Measurements from ENCODE around the gene GRK4.

Gene GRK4

DNA sequence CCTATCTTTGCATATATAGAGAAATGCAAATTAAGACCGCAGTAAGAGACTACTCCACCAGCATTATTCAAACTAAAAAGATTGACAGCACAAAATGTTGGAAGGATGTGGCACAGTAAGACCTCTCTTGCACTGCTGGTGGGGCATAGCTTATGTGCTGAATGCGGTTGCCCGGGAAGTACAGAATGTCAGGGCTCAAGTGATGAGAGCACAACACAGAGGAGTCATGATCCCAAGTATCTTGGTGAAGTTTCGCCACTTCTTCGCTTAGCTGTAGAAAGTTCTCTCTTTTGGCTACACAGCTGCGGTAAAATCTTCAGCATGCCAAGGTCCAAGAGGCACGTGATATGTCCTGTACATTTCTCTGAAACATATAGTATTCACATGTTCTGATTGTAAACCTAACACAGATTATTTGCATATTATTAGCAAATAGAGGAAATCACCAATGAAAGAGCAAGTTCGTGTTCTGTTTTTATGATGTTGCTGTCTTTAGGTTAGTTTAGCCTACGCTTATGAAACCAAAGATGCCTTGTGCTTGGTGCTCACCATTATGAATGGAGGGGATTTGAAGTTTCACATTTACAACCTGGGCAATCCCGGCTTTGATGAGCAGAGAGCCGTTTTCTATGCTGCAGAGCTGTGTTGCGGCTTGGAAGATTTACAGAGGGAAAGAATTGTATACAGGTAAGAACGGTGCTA lies 55.9 kb downstream of the GRK4 start:
- TF ChIP-seq, protein P1, sequence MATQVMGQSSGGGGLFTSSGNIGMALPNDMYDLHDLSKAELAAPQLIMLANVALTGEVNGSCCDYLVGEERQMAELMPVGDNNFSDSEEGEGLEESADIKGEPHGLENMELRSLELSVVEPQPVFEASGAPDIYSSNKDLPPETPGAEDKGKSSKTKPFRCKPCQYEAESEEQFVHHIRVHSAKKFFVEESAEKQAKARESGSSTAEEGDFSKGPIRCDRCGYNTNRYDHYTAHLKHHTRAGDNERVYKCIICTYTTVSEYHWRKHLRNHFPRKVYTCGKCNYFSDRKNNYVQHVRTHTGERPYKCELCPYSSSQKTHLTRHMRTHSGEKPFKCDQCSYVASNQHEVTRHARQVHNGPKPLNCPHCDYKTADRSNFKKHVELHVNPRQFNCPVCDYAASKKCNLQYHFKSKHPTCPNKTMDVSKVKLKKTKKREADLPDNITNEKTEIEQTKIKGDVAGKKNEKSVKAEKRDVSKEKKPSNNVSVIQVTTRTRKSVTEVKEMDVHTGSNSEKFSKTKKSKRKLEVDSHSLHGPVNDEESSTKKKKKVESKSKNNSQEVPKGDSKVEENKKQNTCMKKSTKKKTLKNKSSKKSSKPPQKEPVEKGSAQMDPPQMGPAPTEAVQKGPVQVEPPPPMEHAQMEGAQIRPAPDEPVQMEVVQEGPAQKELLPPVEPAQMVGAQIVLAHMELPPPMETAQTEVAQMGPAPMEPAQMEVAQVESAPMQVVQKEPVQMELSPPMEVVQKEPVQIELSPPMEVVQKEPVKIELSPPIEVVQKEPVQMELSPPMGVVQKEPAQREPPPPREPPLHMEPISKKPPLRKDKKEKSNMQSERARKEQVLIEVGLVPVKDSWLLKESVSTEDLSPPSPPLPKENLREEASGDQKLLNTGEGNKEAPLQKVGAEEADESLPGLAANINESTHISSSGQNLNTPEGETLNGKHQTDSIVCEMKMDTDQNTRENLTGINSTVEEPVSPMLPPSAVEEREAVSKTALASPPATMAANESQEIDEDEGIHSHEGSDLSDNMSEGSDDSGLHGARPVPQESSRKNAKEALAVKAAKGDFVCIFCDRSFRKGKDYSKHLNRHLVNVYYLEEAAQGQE (IDR thresholded peaks at IDR 0.05; ENCODE audit: insufficient replicate concordance, low read depth) = no peak
- TF ChIP-seq POLR2AphosphoS5 (IDR thresholded peaks at IDR 0.05; ENCODE audit: low read depth) (no peak), GABPA (IDR thresholded peaks at IDR 0.05; ENCODE audit: low read depth) (no peak)
- TF ChIP-seq, protein P2, sequence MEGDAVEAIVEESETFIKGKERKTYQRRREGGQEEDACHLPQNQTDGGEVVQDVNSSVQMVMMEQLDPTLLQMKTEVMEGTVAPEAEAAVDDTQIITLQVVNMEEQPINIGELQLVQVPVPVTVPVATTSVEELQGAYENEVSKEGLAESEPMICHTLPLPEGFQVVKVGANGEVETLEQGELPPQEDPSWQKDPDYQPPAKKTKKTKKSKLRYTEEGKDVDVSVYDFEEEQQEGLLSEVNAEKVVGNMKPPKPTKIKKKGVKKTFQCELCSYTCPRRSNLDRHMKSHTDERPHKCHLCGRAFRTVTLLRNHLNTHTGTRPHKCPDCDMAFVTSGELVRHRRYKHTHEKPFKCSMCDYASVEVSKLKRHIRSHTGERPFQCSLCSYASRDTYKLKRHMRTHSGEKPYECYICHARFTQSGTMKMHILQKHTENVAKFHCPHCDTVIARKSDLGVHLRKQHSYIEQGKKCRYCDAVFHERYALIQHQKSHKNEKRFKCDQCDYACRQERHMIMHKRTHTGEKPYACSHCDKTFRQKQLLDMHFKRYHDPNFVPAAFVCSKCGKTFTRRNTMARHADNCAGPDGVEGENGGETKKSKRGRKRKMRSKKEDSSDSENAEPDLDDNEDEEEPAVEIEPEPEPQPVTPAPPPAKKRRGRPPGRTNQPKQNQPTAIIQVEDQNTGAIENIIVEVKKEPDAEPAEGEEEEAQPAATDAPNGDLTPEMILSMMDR (IDR thresholded peaks at IDR 0.05; ENCODE audit: insufficient read depth, low read length) = no peak

DNA sequence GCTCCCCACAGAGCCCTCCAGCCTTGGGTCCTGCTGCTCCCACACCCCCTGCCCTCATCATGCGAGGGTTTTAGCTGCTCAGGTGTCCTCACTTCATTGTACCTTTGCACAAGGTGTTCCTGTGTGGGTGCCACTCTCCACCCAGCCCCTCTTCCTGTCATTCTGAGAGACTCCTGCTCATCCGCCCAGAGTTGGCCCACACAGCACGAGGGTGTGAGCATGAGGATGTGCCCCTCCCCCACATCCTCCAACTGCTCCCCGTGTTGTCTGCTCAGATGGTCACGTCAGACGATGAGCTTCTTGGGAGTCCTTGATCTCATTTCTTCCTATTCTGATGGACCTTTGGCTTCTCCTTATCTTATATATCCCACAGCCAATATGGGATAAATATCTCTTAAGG lies 57.8 kb downstream of the GRK4 start:
- TF ChIP-seq, protein P1 (IDR thresholded peaks at IDR 0.05; ENCODE audit: insufficient replicate concordance, low read depth) = no peak
- TF ChIP-seq GABPA (IDR thresholded peaks at IDR 0.05; ENCODE audit: low read depth) (no peak), POLR2AphosphoS5 (IDR thresholded peaks at IDR 0.05; ENCODE audit: low read depth) (no peak), SPI1 (IDR thresholded peaks at IDR 0.05; ENCODE audit: borderline replicate concordance, low read depth) (no peak)
- TF ChIP-seq, protein P2 (IDR thresholded peaks at IDR 0.05; ENCODE audit: insufficient read depth, low read length) = no peak
- H3K27ac ChIP-seq (replicated peaks) = no peak overlapping the region
- H3K27me3 ChIP-seq (ENCODE audit: insufficient read depth, poor library complexity, severe bottlenecking) = no peaks in the 10 kb centered on the region
- DNase-seq (ENCODE audit: low read depth in 1 of 2, low spot score in 1 of 2) = no peak
- H3K4me3 ChIP-seq (replicated peaks; ENCODE audit: insufficient read depth, low read length) = no peak overlapping the region

More for the DNA sequence above, 55.9 kb downstream of the GRK4 start:
- no peak for DNase-seq (ENCODE audit: low read depth in 1 of 2, low spot score in 1 of 2)
- Histone ChIP-seq H3K27ac (replicated peaks) (no peak overlapping the region), H3K4me3 (replicated peaks; ENCODE audit: insufficient read depth, low read length) (no peak overlapping the region), H3K27me3 (ENCODE audit: insufficient read depth, poor library complexity, severe bottlenecking) (no peaks in the 10 kb centered on the region)

DNA sequence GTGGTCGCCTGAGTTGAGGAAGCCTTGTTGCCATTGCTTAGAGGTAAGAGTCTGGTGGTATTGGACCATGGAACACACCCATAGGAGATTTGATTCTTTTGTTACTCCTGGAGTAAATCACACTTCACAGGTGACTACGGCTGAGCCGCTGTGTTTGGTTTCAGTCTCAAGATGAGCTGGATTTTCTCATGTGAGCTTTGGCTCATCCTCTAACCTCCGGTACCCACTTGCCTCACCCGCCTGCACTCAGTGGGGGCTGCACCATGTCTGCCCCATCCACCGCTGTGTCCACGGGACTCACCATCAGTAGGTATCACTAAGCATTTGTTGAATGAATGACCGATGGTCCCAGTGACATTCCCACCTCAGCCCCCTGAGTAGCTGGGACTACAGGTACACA lies 58.3 kb downstream of the GRK4 start:
- Histone ChIP-seq H3K27me3 (ENCODE audit: insufficient read depth, poor library complexity, severe bottlenecking) (no peaks in the 10 kb centered on the region), H3K27ac (replicated peaks) (no peak overlapping the region), H3K4me3 (replicated peaks; ENCODE audit: insufficient read depth, low read length) (no peak overlapping the region)
- no peak for DNase-seq (ENCODE audit: low read depth in 1 of 2, low spot score in 1 of 2)
- TF ChIP-seq GABPA (IDR thresholded peaks at IDR 0.05; ENCODE audit: low read depth) = no peak

DNA sequence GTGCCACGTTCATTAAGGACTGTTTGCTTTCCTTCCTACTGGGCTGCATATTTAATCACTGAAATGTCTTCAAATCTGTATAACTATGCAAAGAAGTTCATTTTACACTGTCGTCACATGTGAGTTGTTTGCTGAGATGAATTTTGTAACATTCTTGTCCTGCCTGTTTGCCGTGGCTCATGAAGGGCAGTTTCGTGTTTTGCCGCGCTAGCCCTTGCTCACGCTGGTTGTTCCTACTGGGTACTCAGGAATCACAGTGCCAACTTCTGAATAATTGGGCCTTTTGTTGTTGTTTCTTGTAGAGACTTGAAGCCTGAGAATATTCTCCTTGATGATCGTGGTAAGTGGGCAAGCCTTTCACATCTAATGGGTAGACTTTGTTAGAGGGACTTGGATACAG lies 58.7 kb downstream of the GRK4 start:
- no peak overlapping the region for H3K27ac ChIP-seq (replicated peaks)
- DNase-seq (ENCODE audit: low read depth in 1 of 2, low spot score in 1 of 2) = no peak
- no peaks in the 10 kb centered on the region for H3K27me3 ChIP-seq (ENCODE audit: insufficient read depth, poor library complexity, severe bottlenecking)
- H3K4me3 ChIP-seq (replicated peaks; ENCODE audit: insufficient read depth, low read length) = no peak overlapping the region
- TF ChIP-seq, protein P1 (IDR thresholded peaks at IDR 0.05; ENCODE audit: insufficient replicate concordance, low read depth) = no peak
- TF ChIP-seq SPI1 (IDR thresholded peaks at IDR 0.05; ENCODE audit: borderline replicate concordance, low read depth) (no peak), GABPA (IDR thresholded peaks at IDR 0.05; ENCODE audit: low read depth) (no peak), POLR2AphosphoS5 (IDR thresholded peaks at IDR 0.05; ENCODE audit: low read depth) (no peak)

All from HL-60 (cell line).